Cardiac septum (tissue), 1 donor: ENCODE measurements around the gene SLC6A19. TPM values are rescaled to one million over a fixed set of nuclear protein-coding genes. Genes with fewer than 3 reads are reported as not detected.
"Not testable (repeated sequence)": the region's sequence is repeated elsewhere in the genome, so short reads cannot be mapped to it uniquely, and the experiment has no call there.

ENCODE experiments used
- DNase-seq: peaks from one replicate; pipeline ENCODE4 v3.0.0-alpha.2; 2020; ENCODE audit warnings: low spot score
- intact Hi-C: fragments of 100-400 bp; cut with DNase I; formaldehyde crosslinking; loops from one replicate; pipeline ENCODE4 v1.14.0; 2022
- total RNA-seq: library from RNA; stranded (reverse); fragmentation: NEBNext Ultra II Directional; extraction: Animal tissue kit (Norgen Biotek cat#: 25700); gene quantifications from one replicate; pipeline ENCODE4 v1.2.1, GENCODE V29; 2021
- donor health status: DM: no; HTN: no; CAD: no.

Gene SLC6A19
- total RNA-seq, 1 donor from 2014 or later = 0.05 TPM

- intact Hi-C loops = no loop called here
- DNase-seq = no peak
Measured at GRCh38 chr5:1249366-1250280, 48.2 kb downstream of the SLC6A19 start.

- no peak for DNase-seq
- intact Hi-C loops = no loop called here
Measured at GRCh38 chr5:1251678-1252580, 50.5 kb downstream of the SLC6A19 start.

DNA sequence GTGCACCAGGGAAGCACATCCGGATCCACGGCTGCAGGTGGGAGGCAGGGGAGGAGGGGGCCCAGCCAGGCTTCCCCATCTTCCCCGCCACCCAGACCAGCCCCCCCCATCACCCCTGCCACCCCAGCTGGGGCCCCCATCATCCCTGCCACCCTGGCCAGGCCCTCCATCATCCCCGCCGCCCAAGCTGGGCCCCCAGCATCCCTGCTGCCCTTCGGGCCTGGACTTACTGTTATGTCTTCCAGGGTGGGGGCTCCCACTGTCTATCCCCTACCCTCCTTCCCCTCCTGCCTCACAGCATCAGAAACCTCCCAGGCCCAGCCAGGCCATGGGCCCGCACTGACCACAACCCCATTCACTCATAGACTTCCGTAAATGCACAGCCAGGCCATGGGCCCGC lies 51.3 kb downstream of the SLC6A19 start:
- DNase-seq = no peak
- intact Hi-C loops = no loop called here

- intact Hi-C loops = no loop called here
- no peak for DNase-seq
Measured at GRCh38 chr5:1253456-1254105, 52.2 kb downstream of the SLC6A19 start.

DNA sequence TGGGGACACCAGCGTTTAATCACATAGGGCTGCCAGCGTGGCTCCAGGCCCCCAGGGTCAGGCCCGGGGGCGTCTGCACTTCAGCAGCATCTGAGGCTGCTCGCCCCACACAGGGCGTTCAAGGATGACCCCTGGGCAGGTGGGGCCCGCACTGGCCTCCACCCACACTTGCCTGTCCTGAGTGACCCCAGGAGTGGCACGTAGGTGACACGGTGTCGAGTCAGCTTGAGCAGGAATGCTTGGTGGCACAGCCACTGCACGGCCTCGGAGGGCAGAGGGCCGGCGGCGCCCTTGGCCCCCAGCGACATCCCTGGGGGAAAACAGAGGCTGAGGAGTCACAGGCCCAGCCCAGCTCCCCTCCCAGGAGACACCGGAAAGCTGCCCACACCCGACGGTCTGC lies 52.8 kb downstream of the SLC6A19 start:
- intact Hi-C loops = no loop called here
- no peak for DNase-seq

GRCh38 chr5:1255081-1255561 lies 53.7 kb downstream of the SLC6A19 start:
- no peak for DNase-seq
- intact Hi-C loops = no loop called here

DNA sequence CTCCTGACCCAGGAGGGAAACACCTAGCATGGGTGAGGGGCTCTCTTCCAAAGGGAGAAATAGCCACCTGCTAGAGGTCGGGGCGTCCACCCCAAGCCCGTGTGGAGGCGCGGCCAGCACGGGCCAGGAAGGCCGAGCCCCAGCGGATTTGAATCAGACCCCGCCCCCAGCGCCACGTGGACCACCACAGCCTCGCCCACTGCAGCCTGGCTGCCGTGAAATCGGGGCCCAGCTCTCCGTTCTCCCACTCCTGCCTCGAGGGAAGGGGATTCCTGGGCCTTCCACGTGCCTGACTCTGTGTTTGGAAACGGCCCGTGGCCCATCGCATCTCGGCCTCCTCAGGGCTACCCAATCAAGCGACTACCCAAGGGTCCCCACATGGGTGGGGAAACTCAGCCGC lies 55.4 kb downstream of the SLC6A19 start:
- intact Hi-C loops = no loop called here
- no peak for DNase-seq

GRCh38 chr5:1257363-1257762 lies 56.0 kb downstream of the SLC6A19 start:
- no peak for DNase-seq
- intact Hi-C loops = no loop called here

DNA sequence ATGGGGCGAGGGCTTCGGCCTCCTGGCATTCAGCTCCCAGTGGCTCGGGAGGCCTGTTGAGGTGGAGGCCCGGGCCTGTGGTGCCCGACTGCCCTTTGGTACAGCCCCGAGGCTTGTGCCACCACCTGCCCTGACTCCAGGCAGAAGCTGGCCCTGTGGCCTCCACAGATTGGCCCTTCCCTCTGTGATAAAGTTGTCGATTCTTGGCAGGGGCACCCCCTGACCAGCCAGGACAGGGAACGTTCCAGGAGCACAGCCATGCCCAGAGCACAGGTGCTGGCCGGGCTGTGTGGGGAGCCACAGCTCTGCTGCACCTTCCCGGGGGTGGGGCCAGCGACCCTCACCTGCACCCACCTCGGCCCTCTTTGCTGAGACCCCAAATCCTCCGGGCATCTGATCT lies 56.4 kb downstream of the SLC6A19 start:
- DNase-seq = no peak
- intact Hi-C loops = no loop called here

DNA sequence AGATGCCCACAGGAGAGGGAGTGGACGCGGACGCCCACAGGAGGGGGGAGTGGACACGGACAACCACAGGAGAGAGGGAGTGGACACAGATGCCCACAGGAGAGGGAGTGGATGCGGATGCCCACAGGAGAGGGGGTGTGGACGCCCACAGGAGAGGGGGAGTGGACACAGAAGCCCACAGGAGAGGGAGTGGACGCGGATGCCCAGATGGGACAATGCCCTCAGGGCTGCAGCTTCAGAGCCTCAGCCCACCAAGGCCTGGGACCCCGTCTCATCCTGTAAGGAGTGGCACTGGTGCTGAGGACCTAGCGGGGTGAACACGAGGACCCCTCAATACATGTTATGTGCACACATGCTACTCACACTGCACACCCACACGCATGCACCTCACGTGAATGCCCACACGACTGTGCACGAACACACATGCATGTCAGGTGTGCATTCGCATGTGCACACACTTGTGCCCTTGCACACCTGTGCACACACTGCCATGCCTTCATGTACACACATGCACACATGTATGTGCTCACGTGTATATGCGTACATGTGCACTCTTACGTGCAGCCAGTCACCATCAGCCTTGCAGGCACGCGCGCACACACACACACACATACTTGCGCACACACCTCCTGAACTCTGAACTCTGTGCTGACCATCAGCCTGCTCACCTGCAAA lies 58.5 kb downstream of the SLC6A19 start:
- intact Hi-C loops = no loop called here
- DNase-seq = no peak

DNA sequence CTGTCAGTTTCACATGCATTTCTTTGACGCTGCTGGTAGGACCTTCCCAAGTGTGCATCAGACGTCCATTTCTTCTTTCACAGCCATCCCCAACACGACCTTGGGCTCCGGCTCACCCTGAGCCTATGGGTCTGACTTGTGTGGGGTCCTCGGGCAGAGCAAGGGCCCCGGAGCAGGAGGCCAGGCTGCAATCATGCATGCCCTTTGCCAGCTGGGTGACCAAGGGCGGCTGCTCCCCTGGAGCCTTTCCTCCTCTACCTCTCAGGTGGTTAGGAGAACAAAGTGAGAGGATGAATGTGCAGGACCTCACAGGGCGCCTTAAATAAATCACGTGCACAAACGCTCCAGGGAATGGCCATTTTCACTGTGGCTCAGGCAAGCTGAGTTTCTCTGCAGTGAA lies 60.2 kb downstream of the SLC6A19 start:
- no peak for DNase-seq
- intact Hi-C loops = no loop called here

GRCh38 chr5:1262381-1262780 lies 61.0 kb downstream of the SLC6A19 start:
- intact Hi-C loops = no loop called here
- no peak for DNase-seq

GRCh38 chr5:1264211-1264610 lies 62.8 kb downstream of the SLC6A19 start:
- intact Hi-C loops = no loop called here
- no peak for DNase-seq

- no peak for DNase-seq
- intact Hi-C loops = no loop called here
Measured at GRCh38 chr5:1265026-1265425, 63.6 kb downstream of the SLC6A19 start.

DNA sequence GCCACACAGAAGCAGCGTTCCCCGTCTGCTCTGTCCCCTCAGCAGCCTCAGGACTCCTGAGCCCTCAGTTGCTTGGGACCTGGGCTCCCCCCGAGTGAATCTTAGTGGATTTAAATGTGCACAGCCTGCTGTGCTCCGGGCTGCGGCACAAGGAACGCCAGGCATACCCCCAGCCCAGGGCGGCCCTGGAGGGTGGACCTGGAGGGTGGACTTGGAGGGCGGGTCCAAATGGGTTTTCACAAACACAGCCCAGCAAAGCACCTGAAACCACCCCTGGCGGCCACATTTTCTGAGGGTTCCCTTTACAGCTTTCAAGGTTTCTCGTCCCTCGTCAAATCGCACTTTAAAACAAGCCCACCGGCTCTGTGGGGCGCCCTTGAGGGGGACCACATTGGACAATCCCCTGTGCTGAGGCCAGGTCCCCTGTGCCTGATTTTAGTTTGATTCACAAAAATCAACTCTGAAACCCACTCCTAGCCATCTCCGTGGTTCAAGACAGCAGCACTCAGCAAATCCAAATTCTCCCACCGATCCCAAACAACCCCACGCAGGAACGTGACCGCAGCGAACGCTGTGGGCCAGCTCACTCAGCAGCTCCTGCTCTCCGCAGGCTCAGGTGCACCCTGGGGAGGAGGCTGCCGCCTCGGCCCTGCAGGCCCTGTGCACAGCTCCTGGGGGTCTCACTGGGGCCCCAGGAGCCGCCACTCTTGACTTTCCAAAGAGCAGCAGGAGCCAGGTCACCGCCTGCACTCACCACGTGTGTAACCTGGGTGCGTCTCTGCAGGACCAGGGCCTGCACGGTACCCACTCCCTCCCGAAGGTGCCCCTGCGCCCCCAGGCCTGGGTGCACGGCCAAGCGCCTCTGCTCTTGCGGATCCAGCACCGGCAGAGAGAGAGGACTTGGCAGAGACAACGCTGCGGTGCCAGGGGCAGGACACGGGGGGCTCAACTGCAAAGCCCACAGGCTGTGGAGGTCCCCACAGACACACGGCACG lies 64.4 kb downstream of the SLC6A19 start:
- intact Hi-C loops = no loop called here
- DNase-seq = no peak

GRCh38 chr5:1266791-1267190 lies 65.4 kb downstream of the SLC6A19 start:
- intact Hi-C loops = no loop called here
- no peak for DNase-seq

DNA sequence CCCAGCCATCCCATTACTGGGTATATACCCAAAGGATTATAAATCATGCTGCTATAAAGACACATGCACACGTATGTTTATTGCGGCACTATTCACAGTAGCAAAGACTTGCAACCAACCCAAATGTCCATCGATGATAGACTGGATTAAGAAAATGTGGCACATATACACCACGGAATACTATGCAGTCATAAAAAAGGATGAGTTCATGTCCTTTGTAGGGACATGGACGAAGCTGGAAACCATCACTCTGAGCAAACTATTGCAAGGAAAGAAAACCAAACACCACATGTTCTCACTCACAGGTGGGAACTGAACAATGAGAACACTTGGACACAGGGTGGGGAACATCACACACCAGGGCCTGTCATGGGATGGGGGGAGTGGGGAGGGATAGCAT lies 66.1 kb downstream of the SLC6A19 start:
- DNase-seq, intact Hi-C loops: not testable (repeated sequence)

DNA sequence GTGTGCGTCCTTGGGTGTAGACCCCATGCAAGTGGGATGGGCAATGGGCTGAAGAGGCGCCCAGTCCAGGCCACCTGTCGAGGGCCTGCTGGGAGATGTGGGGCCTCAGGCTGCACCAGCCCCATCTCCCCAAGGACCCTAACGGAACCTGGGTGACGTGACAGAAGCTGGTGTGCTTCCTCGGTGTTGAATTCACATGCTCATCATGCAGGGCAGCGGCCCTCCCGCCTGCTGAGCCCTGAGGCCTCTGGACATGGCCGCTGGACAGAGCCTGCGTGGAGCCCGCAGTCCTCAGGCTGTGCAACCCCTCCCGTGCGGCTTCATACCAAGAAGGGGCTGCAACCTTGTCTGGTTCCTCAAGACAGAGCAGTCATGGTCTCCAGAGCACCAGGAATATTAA lies 66.7 kb downstream of the SLC6A19 start:
- DNase-seq = no peak
- intact Hi-C loops = no loop called here
